SU-DHL-6 (cell line): ENCODE results near the gene CACNB4.

Source experiments
- H2AFZ ChIP-seq: fragments of 200-600 bp; sonication (generic); 2 replicates; pipeline ENCODE4 v1.6.1; 2014; ENCODE audit warnings: low read depth, mild to moderate bottlenecking, moderate library complexity, mixed read lengths, antibody characterized with exemption, low read length; ENCODE audit not compliant: severe bottlenecking
- H3F3A ChIP-seq: fragments of 200-600 bp; shearing (Covaris generic); 2 replicates; pipeline ENCODE4 v1.6.0; 2016; ENCODE audit warnings: antibody characterized with exemption, mild to moderate bottlenecking; ENCODE audit not compliant: insufficient read depth
- H3K27ac ChIP-seq: fragments of 200-600 bp; sonication (generic); 2 replicates; pipeline ENCODE4 v1.5.1; 2016; ENCODE audit warnings: low read depth, mild to moderate bottlenecking, low read length, moderate library complexity, mixed read lengths
- H3K27me3 ChIP-seq: fragments of 200-600 bp; sonication (generic), shearing (Covaris generic); 2 replicates; pipeline ENCODE4 v1.6.0; 2014; ENCODE audit warnings: mild to moderate bottlenecking, low read length
- H3K36me3 ChIP-seq: fragments of 200-600 bp; sonication (generic); 2 replicates; pipeline ENCODE4 v1.6.1; 2014; ENCODE audit warnings: mild to moderate bottlenecking, low read length, mixed read lengths
- H3K4me2 ChIP-seq: fragments of 300-600, 200-600 bp; shearing (Covaris generic), sonication (generic); 2 replicates; pipeline ENCODE4 v1.6.0; 2014; ENCODE audit warnings: low read length, low read depth, mild to moderate bottlenecking; ENCODE audit not compliant: poor library complexity, severe bottlenecking
- H3K4me3 ChIP-seq: fragments of 200-600 bp; sonication (generic); 2 replicates; pipeline ENCODE4 v1.5.1; 2014; ENCODE audit warnings: antibody characterized with exemption, low read length, mild to moderate bottlenecking, mixed read lengths; ENCODE audit not compliant: insufficient read depth, poor library complexity, severe bottlenecking
- H3K79me2 ChIP-seq: fragments of 200-600 bp; sonication (generic); 2 replicates; pipeline ENCODE4 v1.6.1; 2014; ENCODE audit warnings: mild to moderate bottlenecking, low read length, moderate library complexity; ENCODE audit not compliant: insufficient read depth
- H3K9ac ChIP-seq: fragments of 200-600 bp; sonication (generic); 2 replicates; pipeline ENCODE4 v1.7.0; 2014; ENCODE audit warnings: mild to moderate bottlenecking, low read length
- H3K9me2 ChIP-seq: fragments of 200-600 bp; sonication (generic); replicated peaks from 2 replicates; pipeline ENCODE4 v1.6.1; 2014; ENCODE audit warnings: low read length; ENCODE audit not compliant: insufficient read depth
- H3K9me3 ChIP-seq: fragments of 200-600 bp; sonication (generic); 2 replicates; pipeline ENCODE4 v1.6.1; 2014; ENCODE audit warnings: low read length, mixed read lengths; ENCODE audit not compliant: insufficient read depth
- H4K20me1 ChIP-seq: fragments of 200-600 bp; sonication (generic); 2 replicates; pipeline ENCODE4 v1.6.1; 2014; ENCODE audit warnings: low read depth, mild to moderate bottlenecking, antibody characterized with exemption, low read length, moderate library complexity, mixed read lengths
- CTCF ChIP-seq: fragments of 200-600 bp; sonication (generic); IDR thresholded peaks from one replicate; pipeline ENCODE4 v1.5.1; 2017; ENCODE audit warnings: antibody characterized with exemption, mild to moderate bottlenecking, low read length, moderate library complexity; ENCODE audit not compliant: insufficient read depth, poor library complexity, severe bottlenecking
- EZH2phosphoT487 ChIP-seq: fragments of 200-600 bp; sonication (generic), shearing (Covaris generic); conservative IDR thresholded peaks from 2 replicates; pipeline ENCODE4 v1.6.1; 2018; ENCODE audit warnings: mild to moderate bottlenecking, antibody characterized with exemption, low read length, moderate library complexity, mixed read lengths

CACNB4 gene

GRCh38 chr2:151991010-151991409 is 107.8 kb downstream of the CACNB4 start:
- Histone ChIP-seq H3K36me3 (no peaks in the 10 kb centered on the region), H3K79me2 (no peaks in the 10 kb centered on the region), H2AFZ (no peak overlapping the region), H3K4me2 (no peak overlapping the region), H3K27ac (no peak overlapping the region), H3K9me2 (no peaks in the 10 kb centered on the region), H3K27me3 (no peaks in the 10 kb centered on the region), H3K9me3 (no peaks in the 10 kb centered on the region), H3K9ac (no peak overlapping the region), H3K4me3 (no peak overlapping the region), H3F3A (no peaks in the 10 kb centered on the region), H4K20me1 (no peaks in the 10 kb centered on the region)
- TF ChIP-seq EZH2phosphoT487, result no peak
- no peak for TF ChIP-seq CTCF

GRCh38 chr2:151989378-151989777 is 109.5 kb downstream of the CACNB4 start:
- Histone ChIP-seq H3K36me3 (no peaks in the 10 kb centered on the region), H2AFZ (no peak overlapping the region), H3F3A (no peaks in the 10 kb centered on the region), H3K9me3 (no peaks in the 10 kb centered on the region), H3K9ac (no peak overlapping the region), H3K79me2 (no peaks in the 10 kb centered on the region), H3K27ac (no peak overlapping the region), H3K4me2 (no peak overlapping the region), H3K4me3 (no peak overlapping the region), H3K27me3 (no peaks in the 10 kb centered on the region), H4K20me1 (no peaks in the 10 kb centered on the region), H3K9me2 (no peaks in the 10 kb centered on the region)
- no peak for TF ChIP-seq EZH2phosphoT487
- no peak for TF ChIP-seq CTCF

- Histone ChIP-seq H3K4me2 (no peak overlapping the region), H2AFZ (no peak overlapping the region), H3F3A (no peaks in the 10 kb centered on the region), H3K36me3 (no peaks in the 10 kb centered on the region), H3K79me2 (no peaks in the 10 kb centered on the region), H3K27me3 (no peaks in the 10 kb centered on the region), H3K4me3 (no peak overlapping the region), H3K27ac (no peak overlapping the region), H3K9me3 (no peaks in the 10 kb centered on the region), H3K9me2 (no peaks in the 10 kb centered on the region), H4K20me1 (no peaks in the 10 kb centered on the region), H3K9ac (no peak overlapping the region)
- no peak for TF ChIP-seq CTCF
- no peak for TF ChIP-seq EZH2phosphoT487
Measured at GRCh38 chr2:151987484-151987883, 111.4 kb downstream of the CACNB4 start.
